Loucy (cell line): Measurements from ENCODE around the gene CRHR1.
"Not testable (repeated sequence)": the region's sequence is repeated elsewhere in the genome, so short reads cannot be mapped to it uniquely, and the experiment has no call there.

Source experiments
- EZH2phosphoT487 ChIP-seq: fragments of 200-600 bp; IDR thresholded peaks from 2 replicates; pipeline ENCODE4 v1.6.1; 2018; ENCODE audit warnings: antibody characterized with exemption, mild to moderate bottlenecking, moderate library complexity, borderline replicate concordance
- TF ChIP-seq, protein P1 (sequence below): fragments of 200-600 bp; sonication (generic); conservative IDR thresholded peaks from 2 replicates; pipeline ENCODE4 v1.5.1; 2014; ENCODE audit warnings: mild to moderate bottlenecking, antibody characterized with exemption, low read length

DNA sequence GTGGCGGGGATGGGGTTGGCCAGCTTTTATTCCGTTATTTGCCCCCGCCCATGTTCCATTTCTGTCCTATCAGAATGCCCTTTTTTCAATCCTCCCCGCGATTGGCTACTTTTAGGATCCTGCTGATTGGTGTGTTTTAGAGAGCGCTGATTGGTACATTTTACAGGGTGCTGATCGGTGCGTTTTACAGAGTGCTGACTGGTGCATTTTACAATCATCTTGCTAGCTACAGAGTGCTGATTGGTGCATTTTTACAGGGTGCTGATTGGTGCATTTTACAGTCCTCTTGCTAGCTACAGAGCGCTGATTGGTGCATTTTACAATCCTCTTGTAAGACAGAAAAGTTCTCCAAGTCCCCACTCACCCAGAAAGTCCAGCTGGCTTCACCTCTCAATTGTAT, 78.0 kb downstream of the CRHR1 start:
- TF ChIP-seq, protein P1, sequence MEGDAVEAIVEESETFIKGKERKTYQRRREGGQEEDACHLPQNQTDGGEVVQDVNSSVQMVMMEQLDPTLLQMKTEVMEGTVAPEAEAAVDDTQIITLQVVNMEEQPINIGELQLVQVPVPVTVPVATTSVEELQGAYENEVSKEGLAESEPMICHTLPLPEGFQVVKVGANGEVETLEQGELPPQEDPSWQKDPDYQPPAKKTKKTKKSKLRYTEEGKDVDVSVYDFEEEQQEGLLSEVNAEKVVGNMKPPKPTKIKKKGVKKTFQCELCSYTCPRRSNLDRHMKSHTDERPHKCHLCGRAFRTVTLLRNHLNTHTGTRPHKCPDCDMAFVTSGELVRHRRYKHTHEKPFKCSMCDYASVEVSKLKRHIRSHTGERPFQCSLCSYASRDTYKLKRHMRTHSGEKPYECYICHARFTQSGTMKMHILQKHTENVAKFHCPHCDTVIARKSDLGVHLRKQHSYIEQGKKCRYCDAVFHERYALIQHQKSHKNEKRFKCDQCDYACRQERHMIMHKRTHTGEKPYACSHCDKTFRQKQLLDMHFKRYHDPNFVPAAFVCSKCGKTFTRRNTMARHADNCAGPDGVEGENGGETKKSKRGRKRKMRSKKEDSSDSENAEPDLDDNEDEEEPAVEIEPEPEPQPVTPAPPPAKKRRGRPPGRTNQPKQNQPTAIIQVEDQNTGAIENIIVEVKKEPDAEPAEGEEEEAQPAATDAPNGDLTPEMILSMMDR = not testable (repeated sequence)
- not testable (repeated sequence) for TF ChIP-seq EZH2phosphoT487
